NAMALWA (cell line): Measurements from ENCODE around the gene RGS7BP.
A peak's percentile ranks its signal among the peaks of the same experiment; 100 is the strongest.

Source experiments
- DNase-seq: peaks from one replicate; pipeline ENCODE4 v3.0.0-alpha.2; 2015; ENCODE audit warnings: low spot score

The RGS7BP gene

DNA sequence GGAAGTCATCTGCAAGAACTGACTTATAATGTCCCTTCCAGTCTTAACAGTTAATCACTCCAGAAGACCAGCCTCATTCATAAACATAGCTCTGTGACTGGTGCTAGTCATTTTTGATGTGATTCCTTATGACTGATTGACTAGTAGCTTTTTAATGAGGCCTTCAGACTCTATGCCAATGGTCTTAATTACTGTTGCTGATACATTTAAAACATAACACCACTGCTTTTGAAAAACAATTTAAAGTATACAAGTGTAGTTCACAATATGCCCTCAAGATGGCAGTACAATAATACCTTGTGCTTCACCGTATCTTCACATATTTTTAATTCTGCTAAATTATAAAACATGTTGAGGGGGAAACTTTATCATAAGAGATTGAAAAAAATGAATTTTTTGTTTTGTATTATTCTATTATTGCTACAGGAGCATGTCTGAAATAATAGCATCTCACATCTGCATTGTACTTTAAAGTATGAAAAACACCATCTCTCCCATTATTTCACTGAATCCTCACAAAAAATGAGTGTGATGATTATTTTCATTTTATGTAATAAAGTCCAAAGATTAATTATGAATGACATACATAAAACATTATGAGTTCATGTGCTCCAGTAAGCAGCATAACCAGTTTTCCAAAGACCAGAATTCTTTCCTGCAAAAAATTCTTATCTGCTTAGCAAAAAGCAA, 129.3 kb downstream of the RGS7BP start:
- DNase-seq, result peak; percentile 69

GRCh38 chr5:64637144-64637543, 131.3 kb downstream of the RGS7BP start:
- no peak for DNase-seq

- DNase-seq, result no peak
These were observed 132.1 kb downstream of the RGS7BP start for GRCh38 chr5:64637837-64638443.

- DNase-seq, result no peak
These were observed 139.0 kb downstream of the RGS7BP start for GRCh38 chr5:64644831-64645230.

DNA sequence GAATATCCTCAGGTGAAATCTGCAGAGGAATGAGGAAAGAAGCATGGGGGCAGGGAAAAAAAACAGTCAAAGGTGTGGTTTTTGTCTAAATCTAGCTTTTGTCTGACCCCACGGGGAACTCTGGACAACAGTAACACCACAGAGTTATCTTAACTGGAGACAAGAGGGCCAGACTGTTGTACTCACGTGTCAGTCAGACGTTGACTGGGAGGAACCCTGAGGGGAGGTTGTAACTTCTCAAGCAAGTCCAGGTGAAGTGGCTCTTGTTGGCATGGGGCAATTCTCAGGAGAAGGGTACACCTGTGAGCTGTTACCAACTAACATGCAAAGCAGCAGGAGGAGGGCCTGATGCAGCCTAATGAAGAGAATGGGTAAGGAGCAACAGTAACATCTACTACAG, 140.4 kb downstream of the RGS7BP start:
- no peak for DNase-seq

DNA sequence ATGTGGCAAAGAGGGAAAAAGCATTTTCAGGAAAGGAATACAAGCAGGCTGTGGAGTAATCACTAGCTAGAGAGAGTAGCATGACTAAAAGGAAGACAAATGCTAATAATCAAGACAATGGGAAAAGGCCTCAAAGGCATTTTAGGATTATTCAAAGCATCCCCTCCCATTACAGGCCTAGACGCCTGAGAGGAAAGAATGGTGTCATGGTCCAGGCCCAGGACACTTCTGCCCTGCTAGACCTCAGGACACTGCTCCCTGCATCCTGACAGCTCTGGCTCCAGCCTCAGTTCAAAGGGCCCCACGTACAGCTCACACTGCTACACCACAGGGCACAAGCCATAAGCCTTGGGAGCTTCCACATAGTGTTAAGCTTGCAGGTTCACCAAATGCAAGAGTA, 143.7 kb downstream of the RGS7BP start:
- DNase-seq, result no peak

- no peak for DNase-seq
These were observed 148.1 kb downstream of the RGS7BP start for GRCh38 chr5:64653766-64654560.

DNA sequence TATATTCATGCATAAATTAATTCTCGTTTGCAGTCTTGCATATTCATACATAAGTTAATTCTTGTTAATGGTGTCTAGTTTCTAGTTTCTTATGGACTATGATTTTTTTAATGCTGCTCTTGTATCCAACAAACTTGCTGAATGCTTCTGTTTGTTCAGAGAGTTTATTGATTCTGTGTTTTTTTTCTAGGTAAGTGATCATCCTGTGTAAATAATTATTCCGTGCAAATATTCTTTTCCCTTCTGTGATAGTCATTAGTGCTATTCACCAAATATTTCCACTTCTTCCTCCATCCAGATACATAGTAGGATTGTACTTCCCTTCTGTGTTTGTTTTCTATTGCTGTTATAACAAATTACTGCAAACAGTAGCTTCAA, 148.7 kb downstream of the RGS7BP start:
- no peak for DNase-seq

GRCh38 chr5:64655596-64655995, 149.8 kb downstream of the RGS7BP start:
- no peak for DNase-seq

- no peak for DNase-seq
These were observed 153.5 kb downstream of the RGS7BP start for GRCh38 chr5:64659289-64659688.
